ENCODE results near the gene DNAH10.

DNA sequence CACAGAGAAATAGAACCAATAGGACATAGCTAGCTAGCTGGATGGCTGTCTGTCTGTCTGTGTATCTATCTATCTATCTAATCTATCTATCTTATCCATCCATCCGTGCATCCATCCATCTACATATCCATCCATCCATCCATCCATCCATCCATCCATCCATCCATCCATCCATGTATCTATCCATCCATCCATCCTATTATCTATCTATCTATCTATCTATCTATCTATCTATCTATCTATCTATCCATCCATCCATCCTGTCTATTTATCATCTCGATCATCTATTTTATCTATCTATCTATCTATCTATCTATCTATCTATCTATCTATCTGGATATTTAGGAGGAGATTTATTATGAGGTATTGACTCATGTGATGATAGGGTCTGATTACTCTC lies 84.9 kb downstream of the DNAH10 start:
- TF ChIP-seq, protein P1, sequence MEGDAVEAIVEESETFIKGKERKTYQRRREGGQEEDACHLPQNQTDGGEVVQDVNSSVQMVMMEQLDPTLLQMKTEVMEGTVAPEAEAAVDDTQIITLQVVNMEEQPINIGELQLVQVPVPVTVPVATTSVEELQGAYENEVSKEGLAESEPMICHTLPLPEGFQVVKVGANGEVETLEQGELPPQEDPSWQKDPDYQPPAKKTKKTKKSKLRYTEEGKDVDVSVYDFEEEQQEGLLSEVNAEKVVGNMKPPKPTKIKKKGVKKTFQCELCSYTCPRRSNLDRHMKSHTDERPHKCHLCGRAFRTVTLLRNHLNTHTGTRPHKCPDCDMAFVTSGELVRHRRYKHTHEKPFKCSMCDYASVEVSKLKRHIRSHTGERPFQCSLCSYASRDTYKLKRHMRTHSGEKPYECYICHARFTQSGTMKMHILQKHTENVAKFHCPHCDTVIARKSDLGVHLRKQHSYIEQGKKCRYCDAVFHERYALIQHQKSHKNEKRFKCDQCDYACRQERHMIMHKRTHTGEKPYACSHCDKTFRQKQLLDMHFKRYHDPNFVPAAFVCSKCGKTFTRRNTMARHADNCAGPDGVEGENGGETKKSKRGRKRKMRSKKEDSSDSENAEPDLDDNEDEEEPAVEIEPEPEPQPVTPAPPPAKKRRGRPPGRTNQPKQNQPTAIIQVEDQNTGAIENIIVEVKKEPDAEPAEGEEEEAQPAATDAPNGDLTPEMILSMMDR (IDR thresholded peaks at IDR 0.05; ENCODE audit: poor library complexity), result no peak
- TF ChIP-seq EZH2 (IDR thresholded peaks at IDR 0.05; ENCODE audit: borderline replicate concordance) (no peak), EZH2phosphoT487 (IDR thresholded peaks at IDR 0.05; ENCODE audit: low read depth, severe bottlenecking, unreplicated experiment) (no peak)
